Dendritic cell treated with granulocyte-macrophage colony-stimulating factor and Interleukin-4, amounts not matched to agents 40 ng/mL and 50 ng/mL, for 4 days (primary cell): Measurements from ENCODE around the gene FAM72B.
A peak's percentile ranks its signal among the peaks of the same experiment; 100 is the strongest.
"Not testable (repeated sequence)": the region's sequence is repeated elsewhere in the genome, so short reads cannot be mapped to it uniquely, and the experiment has no call there.

Source experiments
- H3K27ac Mint-ChIP-seq: one replicate; pipeline ENCODE4 v1.8.0; 2022; ENCODE audit warnings: mild to moderate bottlenecking, mixed read lengths
- H3K27me3 Mint-ChIP-seq: one replicate; pipeline ENCODE4 v1.8.0; 2022; ENCODE audit warnings: mild to moderate bottlenecking, mixed read lengths
- H3K36me3 Mint-ChIP-seq: one replicate; pipeline ENCODE4 v1.8.0; 2022; ENCODE audit warnings: low read depth, mixed read lengths
- H3K4me1 Mint-ChIP-seq: one replicate; pipeline ENCODE4 v1.8.0; 2022; ENCODE audit warnings: low read depth, mixed read lengths
- H3K4me3 Mint-ChIP-seq: one replicate; pipeline ENCODE4 v1.8.0; 2022; ENCODE audit warnings: mild to moderate bottlenecking, moderate library complexity, mixed read lengths
- H3K9me3 Mint-ChIP-seq: one replicate; pipeline ENCODE4 v1.8.0; 2022; ENCODE audit warnings: mixed read lengths
- intact Hi-C: fragments of 100-400 bp; cut with micrococcal nuclease; formaldehyde crosslinking; loops from one replicate; pipeline ENCODE4 v1.15.0; 2022

The FAM72B gene

GRCh38 chr1:121184290-121185127 lies at the start of gene FAM72B, which contains the start of gene SRGAP2C:
Gene FAM72B (minus strand): TSS chr1:121184340. CDS start chr1:121183489, 851 bp downstream.
Gene SRGAP2C (plus strand): TSS chr1:121184975. CDS start chr1:121187447, 2,472 bp downstream.
- H3K4me1 Mint-ChIP-seq, H3K9me3 Mint-ChIP-seq, H3K27me3 Mint-ChIP-seq, H3K36me3 Mint-ChIP-seq, intact Hi-C loops: not testable (repeated sequence)
- Mint-ChIP-seq H3K27ac (peak within 1 kb of the TSS; percentile 95), H3K4me3 (peak within 1 kb of the TSS; percentile 89)

- H3K4me3 Mint-ChIP-seq, intact Hi-C loops, H3K9me3 Mint-ChIP-seq, H3K36me3 Mint-ChIP-seq, H3K27ac Mint-ChIP-seq, H3K4me1 Mint-ChIP-seq, H3K27me3 Mint-ChIP-seq: not testable (repeated sequence)
Observed at GRCh38 chr1:121232445-121233125, 48.4 kb upstream of the FAM72B start.

GRCh38 chr1:121230636-121231035 lies 46.5 kb upstream of the FAM72B start:
- H3K4me3 Mint-ChIP-seq, H3K27ac Mint-ChIP-seq, H3K27me3 Mint-ChIP-seq, intact Hi-C loops, H3K9me3 Mint-ChIP-seq, H3K36me3 Mint-ChIP-seq, H3K4me1 Mint-ChIP-seq: not testable (repeated sequence)

GRCh38 chr1:121227544-121228330 lies 43.6 kb upstream of the FAM72B start:
- H3K9me3 Mint-ChIP-seq, H3K27me3 Mint-ChIP-seq, intact Hi-C loops, H3K27ac Mint-ChIP-seq, H3K4me3 Mint-ChIP-seq, H3K36me3 Mint-ChIP-seq, H3K4me1 Mint-ChIP-seq: not testable (repeated sequence)

DNA sequence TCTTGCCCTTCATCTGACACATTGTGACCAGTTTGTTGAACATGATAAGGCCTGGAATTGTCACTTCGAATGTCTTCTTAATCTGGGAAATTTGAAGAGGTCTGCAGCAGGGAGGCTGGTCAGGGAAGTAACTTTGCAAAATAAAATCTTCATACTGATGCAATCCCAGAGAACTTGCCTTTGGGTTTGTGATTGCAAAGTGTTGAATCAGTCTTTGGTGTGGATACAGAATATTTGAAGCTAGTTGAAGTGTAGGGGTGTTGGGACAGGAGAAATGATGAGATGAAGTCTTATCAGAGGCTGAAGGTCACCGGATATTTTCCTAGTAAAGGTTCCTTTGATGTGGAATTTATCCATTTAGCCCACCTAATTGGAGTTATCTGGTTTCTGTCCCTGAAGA lies 42.8 kb upstream of the FAM72B start:
- H3K4me3 Mint-ChIP-seq, intact Hi-C loops, H3K9me3 Mint-ChIP-seq, H3K4me1 Mint-ChIP-seq, H3K36me3 Mint-ChIP-seq, H3K27me3 Mint-ChIP-seq, H3K27ac Mint-ChIP-seq: not testable (repeated sequence)

DNA sequence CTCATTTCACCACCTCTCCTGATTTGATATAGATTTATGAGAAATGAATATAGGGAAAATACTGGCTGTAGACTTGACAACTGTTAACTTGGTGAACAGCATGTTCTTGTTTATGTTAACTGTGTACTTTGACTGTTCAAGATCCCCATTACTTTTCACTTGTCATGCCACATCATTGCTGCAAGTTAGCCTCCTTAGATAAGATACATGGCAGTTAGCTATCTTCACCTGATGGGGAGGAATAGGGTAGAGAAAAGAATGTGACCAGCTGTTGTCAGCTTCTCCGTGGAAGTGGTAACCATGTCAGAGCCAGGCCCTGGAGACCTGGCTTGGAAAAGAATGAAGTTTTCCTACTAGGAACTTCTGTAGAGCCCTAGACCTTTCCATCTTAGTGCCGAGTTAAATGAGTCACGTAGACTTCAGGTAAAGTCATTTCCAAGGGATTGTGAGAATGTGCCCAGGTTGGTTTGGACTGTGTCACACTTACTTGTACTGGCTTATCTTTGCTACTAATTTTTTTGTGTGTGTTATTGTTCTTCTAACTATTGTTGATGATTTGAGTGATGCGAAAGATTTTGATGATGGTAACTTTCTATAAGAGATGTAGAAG lies 42.3 kb upstream of the FAM72B start:
- H3K36me3 Mint-ChIP-seq, intact Hi-C loops, H3K4me1 Mint-ChIP-seq, H3K27ac Mint-ChIP-seq, H3K9me3 Mint-ChIP-seq, H3K4me3 Mint-ChIP-seq, H3K27me3 Mint-ChIP-seq: not testable (repeated sequence)

- H3K27me3 Mint-ChIP-seq, H3K36me3 Mint-ChIP-seq, H3K27ac Mint-ChIP-seq, H3K4me3 Mint-ChIP-seq, H3K9me3 Mint-ChIP-seq, H3K4me1 Mint-ChIP-seq, intact Hi-C loops: not testable (repeated sequence)
Observed at GRCh38 chr1:121224714-121225113, 40.6 kb upstream of the FAM72B start.

- H3K27me3 Mint-ChIP-seq, H3K27ac Mint-ChIP-seq, H3K9me3 Mint-ChIP-seq, H3K4me1 Mint-ChIP-seq, H3K36me3 Mint-ChIP-seq, intact Hi-C loops, H3K4me3 Mint-ChIP-seq: not testable (repeated sequence)
Observed at GRCh38 chr1:121221770-121222169, 37.6 kb upstream of the FAM72B start.

GRCh38 chr1:121216676-121217075 lies 32.5 kb upstream of the FAM72B start:
- intact Hi-C loops, H3K27me3 Mint-ChIP-seq, H3K9me3 Mint-ChIP-seq, H3K4me1 Mint-ChIP-seq, H3K4me3 Mint-ChIP-seq, H3K36me3 Mint-ChIP-seq, H3K27ac Mint-ChIP-seq: not testable (repeated sequence)

GRCh38 chr1:121215699-121216417 lies 31.7 kb upstream of the FAM72B start:
- H3K4me1 Mint-ChIP-seq, H3K9me3 Mint-ChIP-seq, intact Hi-C loops, H3K27me3 Mint-ChIP-seq, H3K27ac Mint-ChIP-seq, H3K36me3 Mint-ChIP-seq, H3K4me3 Mint-ChIP-seq: not testable (repeated sequence)

DNA sequence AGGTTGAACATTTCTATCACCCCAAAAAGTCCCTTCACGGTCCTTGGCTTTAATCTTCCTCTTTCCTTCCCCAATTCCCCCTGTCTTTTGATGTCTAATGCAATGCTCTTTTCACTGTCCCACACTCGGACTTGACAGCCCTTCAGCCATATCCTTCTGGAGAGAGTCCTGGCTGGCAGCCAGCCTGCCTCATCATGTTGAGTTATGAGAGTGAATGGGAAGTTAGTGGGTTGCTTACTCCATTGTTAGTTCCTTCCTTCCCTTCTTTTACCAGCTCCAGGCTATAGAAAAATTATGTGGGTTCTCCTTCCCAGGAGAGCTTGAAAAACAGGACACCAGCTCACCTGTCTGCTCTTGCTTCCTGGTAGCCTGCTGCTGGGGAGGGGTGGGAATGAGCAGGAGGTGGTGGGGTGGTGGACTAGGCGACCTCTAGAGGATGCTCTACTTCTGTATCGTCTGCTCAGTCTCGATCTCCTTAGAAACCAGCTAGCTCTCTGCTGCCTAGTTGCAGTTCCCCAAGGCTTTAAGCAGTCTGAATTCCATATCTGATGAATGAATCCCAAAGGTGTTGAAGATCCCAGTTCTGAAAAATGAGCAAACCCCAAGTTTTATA lies 30.5 kb upstream of the FAM72B start:
- H3K9me3 Mint-ChIP-seq, intact Hi-C loops: not testable (repeated sequence)

DNA sequence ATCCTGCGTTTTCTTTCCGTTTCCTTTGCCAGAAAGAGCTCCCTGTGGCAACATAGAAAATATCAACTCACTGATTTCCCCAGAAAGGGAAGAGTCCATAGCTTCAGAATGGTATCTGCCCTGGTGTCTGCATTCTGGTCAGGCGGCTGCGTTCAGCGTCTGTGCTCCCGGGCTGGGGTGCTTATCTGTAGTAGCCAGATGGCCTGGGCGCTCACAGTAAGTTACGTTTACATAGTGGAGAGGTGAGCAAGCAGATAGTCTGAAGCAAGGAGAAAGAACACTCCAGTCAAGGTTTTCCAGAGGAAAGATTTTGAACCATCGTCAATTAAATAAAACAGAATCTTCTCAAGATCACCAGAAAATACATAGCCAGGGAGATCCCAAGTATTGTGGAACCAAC lies 29.4 kb upstream of the FAM72B start:
- H3K27me3 Mint-ChIP-seq, H3K27ac Mint-ChIP-seq, H3K4me3 Mint-ChIP-seq, intact Hi-C loops, H3K4me1 Mint-ChIP-seq, H3K9me3 Mint-ChIP-seq, H3K36me3 Mint-ChIP-seq: not testable (repeated sequence)

More for the DNA sequence above, 30.5 kb upstream of the FAM72B start:
- not testable (repeated sequence) for H3K4me3 Mint-ChIP-seq, H3K4me1 Mint-ChIP-seq, H3K27me3 Mint-ChIP-seq, H3K27ac Mint-ChIP-seq, H3K36me3 Mint-ChIP-seq

- H3K4me1 Mint-ChIP-seq, H3K36me3 Mint-ChIP-seq, H3K27me3 Mint-ChIP-seq, H3K27ac Mint-ChIP-seq, H3K9me3 Mint-ChIP-seq, H3K4me3 Mint-ChIP-seq, intact Hi-C loops: not testable (repeated sequence)
Observed at GRCh38 chr1:121210778-121211177, 26.6 kb upstream of the FAM72B start.
